OCI-LY7 (cell line): ENCODE data around the gene ERBB2. TPM values are rescaled to one million over a fixed set of nuclear protein-coding genes. Genes with fewer than 3 reads are reported as not detected.

Experiments
- BruUV-seq: library from RNA; stranded (reverse); fragments of 400-500 nt; replicated peaks from 2 replicates; lab custom pipeline; 2021; lab: Mats Ljungman, UMichigan
- CTCF ChIA-PET: fragments of 300-600 bp; sonication (Branson Sonifier 250); formaldehyde crosslinking; loops from one replicate; lab custom pipeline; 2022; ENCODE audit warnings: antibody characterized with exemption; ENCODE audit not compliant: unreplicated experiment; lab: Charles Lee
- POLR2A ChIA-PET: fragments of 300-600 bp; sonication (Branson Sonifier 250); formaldehyde crosslinking; loops from one replicate; lab custom pipeline; 2022; ENCODE audit warnings: antibody characterized with exemption; lab: Charles Lee
- DNase-seq: peaks from one replicate; pipeline ENCODE4 v3.0.0-alpha.2; 2015; ENCODE audit warnings: low spot score
- H2AFZ ChIP-seq: fragments of 200-600 bp; sonication (generic), shearing (Covaris generic); 2 replicates; pipeline ENCODE4 v1.6.1; 2014; ENCODE audit warnings: mild to moderate bottlenecking, antibody characterized with exemption, low read length, moderate library complexity
- H3K27ac ChIP-seq: fragments of 200-600 bp; sonication (generic); 2 replicates; pipeline ENCODE4 v1.5.1; 2014; ENCODE audit warnings: mixed run types, low read depth, mild to moderate bottlenecking, moderate library complexity, low read length, inconsistent platforms; ENCODE audit not compliant: poor library complexity, severe bottlenecking
- H3K36me3 ChIP-seq: fragments of 200-600 bp; sonication (generic); 2 replicates; pipeline ENCODE4 v1.6.1; 2014; ENCODE audit warnings: mild to moderate bottlenecking, antibody characterized with exemption, low read length, moderate library complexity, mixed read lengths; ENCODE audit not compliant: insufficient read depth
- H3K4me1 ChIP-seq: fragments of 200-600 bp; sonication (generic); 2 replicates; pipeline ENCODE4 v1.5.1; 2014; ENCODE audit warnings: mild to moderate bottlenecking, low read length; ENCODE audit not compliant: insufficient read depth, poor library complexity, severe bottlenecking
- H3K4me2 ChIP-seq: fragments of 200-600 bp; sonication (generic); 2 replicates; pipeline ENCODE4 v1.6.1; 2014; ENCODE audit warnings: mild to moderate bottlenecking, low read length
- H3K4me3 ChIP-seq: fragments of 200-600 bp; sonication (generic); 2 replicates; pipeline ENCODE4 v1.5.1; 2014; ENCODE audit warnings: mild to moderate bottlenecking, low read depth, low read length; ENCODE audit not compliant: poor library complexity, severe bottlenecking
- H3K79me2 ChIP-seq: fragments of 200-600 bp; sonication (generic); 2 replicates; pipeline ENCODE4 v1.6.1; 2016; ENCODE audit warnings: low read depth, mild to moderate bottlenecking, low read length, moderate library complexity, mixed read lengths; ENCODE audit not compliant: insufficient read depth
- H3K9me2 ChIP-seq: fragments of 200-600 bp; sonication (generic); 2 replicates; pipeline ENCODE4 v1.6.1; 2016; ENCODE audit warnings: mild to moderate bottlenecking, low read length, mixed read lengths; ENCODE audit not compliant: insufficient read depth
- H3K9me3 ChIP-seq: fragments of 200-600 bp; sonication (generic); 2 replicates; pipeline ENCODE4 v1.6.1; 2014; ENCODE audit warnings: mild to moderate bottlenecking, mixed run types, low read length, mixed read lengths
- H4K20me1 ChIP-seq: fragments of 200-600 bp; sonication (generic); 2 replicates; pipeline ENCODE4 v1.6.1; 2014; ENCODE audit warnings: mild to moderate bottlenecking, antibody characterized with exemption, low read length, moderate library complexity, mixed read lengths; ENCODE audit not compliant: insufficient read depth
- EZH2phosphoT487 ChIP-seq: fragments of 200-600 bp; sonication (generic); IDR thresholded peaks from 2 replicates; pipeline ENCODE4 v1.6.1; 2018; ENCODE audit warnings: low read depth, borderline replicate concordance, mild to moderate bottlenecking, mixed run types, antibody characterized with exemption, low read length, moderate library complexity, mixed read lengths
- intact Hi-C: fragments of 100-400 bp; cut with micrococcal nuclease; formaldehyde crosslinking; loops from one replicate; pipeline ENCODE4 v1.10.0; 2022; ENCODE audit not compliant: unreplicated experiment
- total RNA-seq, 2 experiments: library from RNA; depleted of rRNA in 1 of 2; stranded (reverse); fragments of >200 nt in 1 of 2; shearing (Covaris generic) in 1 of 2; gene quantifications; 2 replicates each; pipeline ENCODE4 v1.2.3, GENCODE V29; 2014 to 2022
- TF ChIP-seq, protein P1 (sequence below): fragments of 200-600 bp; sonication (generic); conservative IDR thresholded peaks from 2 replicates; pipeline ENCODE4 v1.5.1; 2014; ENCODE audit warnings: mild to moderate bottlenecking, antibody characterized with exemption, low read length, moderate library complexity, mixed read lengths

Gene ERBB2
- total RNA-seq, 2 experiments from 2014 or later: 6.5 to 11.4 TPM

- peak overlapping the region; percentile 11; the same call in 1 of the 2 replicates for H2AFZ ChIP-seq
Observed at GRCh38 chr17:39679521-39680192, 20.2 kb upstream of the ERBB2 start.

GRCh38 chr17:39683295-39683939 is 16.4 kb upstream of the ERBB2 start:
- H3K27ac ChIP-seq: no peak overlapping the region
- no peaks in the 10 kb centered on the region for H4K20me1 ChIP-seq
- TF ChIP-seq, protein P1, sequence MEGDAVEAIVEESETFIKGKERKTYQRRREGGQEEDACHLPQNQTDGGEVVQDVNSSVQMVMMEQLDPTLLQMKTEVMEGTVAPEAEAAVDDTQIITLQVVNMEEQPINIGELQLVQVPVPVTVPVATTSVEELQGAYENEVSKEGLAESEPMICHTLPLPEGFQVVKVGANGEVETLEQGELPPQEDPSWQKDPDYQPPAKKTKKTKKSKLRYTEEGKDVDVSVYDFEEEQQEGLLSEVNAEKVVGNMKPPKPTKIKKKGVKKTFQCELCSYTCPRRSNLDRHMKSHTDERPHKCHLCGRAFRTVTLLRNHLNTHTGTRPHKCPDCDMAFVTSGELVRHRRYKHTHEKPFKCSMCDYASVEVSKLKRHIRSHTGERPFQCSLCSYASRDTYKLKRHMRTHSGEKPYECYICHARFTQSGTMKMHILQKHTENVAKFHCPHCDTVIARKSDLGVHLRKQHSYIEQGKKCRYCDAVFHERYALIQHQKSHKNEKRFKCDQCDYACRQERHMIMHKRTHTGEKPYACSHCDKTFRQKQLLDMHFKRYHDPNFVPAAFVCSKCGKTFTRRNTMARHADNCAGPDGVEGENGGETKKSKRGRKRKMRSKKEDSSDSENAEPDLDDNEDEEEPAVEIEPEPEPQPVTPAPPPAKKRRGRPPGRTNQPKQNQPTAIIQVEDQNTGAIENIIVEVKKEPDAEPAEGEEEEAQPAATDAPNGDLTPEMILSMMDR: no peak
- no peaks in the 10 kb centered on the region for H3K36me3 ChIP-seq
- no peaks in the 10 kb centered on the region for H3K9me3 ChIP-seq
- no peak overlapping the region for H2AFZ ChIP-seq
- H3K4me1 ChIP-seq: peaks cover 24% of the 10 kb centered on the region
- H3K4me2 ChIP-seq: no peak overlapping the region
- 0 out of 2 replicates have a peak, but pooled peaks cover 3% of the 10 kb centered on the region for H3K79me2 ChIP-seq
- POLR2A ChIA-PET: interaction anchor here (1.0 kb wide), 1 partner anchor 70 kb away, joined by 4 read pairs; no protein-coding TSS in a partner anchor
- CTCF ChIA-PET: interaction anchor here (0.5 kb wide), 1 partner anchor 12 kb away, joined by 3 read pairs; no protein-coding TSS in a partner anchor
- no peak overlapping the region for H3K4me3 ChIP-seq
- no peaks in the 10 kb centered on the region for H3K9me2 ChIP-seq
- BruUV-seq: no TSS peak
- DNase-seq: no peak
- intact Hi-C loops: no loop called here

More at GRCh38 chr17:39679521-39680192, 20.2 kb upstream of the ERBB2 start:
- Histone ChIP-seq H3K79me2 (no peaks in the 10 kb centered on the region), H3K9me2 (no peaks in the 10 kb centered on the region), H3K4me1 (peaks cover 33% of the 10 kb centered on the region), H3K27ac (no peak overlapping the region), H3K9me3 (no peaks in the 10 kb centered on the region), H3K4me2 (peak overlapping the region; percentile 27), H3K4me3 (no peak overlapping the region), H4K20me1 (no peaks in the 10 kb centered on the region), H3K36me3 (no peaks in the 10 kb centered on the region)
- POLR2A ChIA-PET: no interaction called here
- TF ChIP-seq, protein P1: no peak
- TF ChIP-seq EZH2phosphoT487: no peak
- peak; percentile 27 for DNase-seq
- CTCF ChIA-PET: no interaction called here
- BruUV-seq: no TSS peak
- intact Hi-C loops: no loop called here
